Natural killer cell (primary cell): ENCODE results near the gene KRT71. TPM values are rescaled to one million over a fixed set of nuclear protein-coding genes. Genes with fewer than 3 reads are reported as not detected.

ENCODE experiments used
- ATAC-seq, 3 donors: fragments of 150-1000 bp in 2 of 3; fragments of 200-7000 bp in 1 of 3; cut with Tn5 transposase; 1 replicate in 1 of 3; 2 replicates in 2 of 3; pipeline ENCODE4 v1.10.0; 2021; ENCODE audit warnings: mild to moderate bottlenecking in 2 of 3, moderate library complexity in 2 of 3
- DNase-seq, 2 donors: peaks; one replicate each; pipeline versions ENCODE4 v3.0.0 to v3.0.0-alpha.2; 2013 to 2021; ENCODE audit warnings: mixed read lengths in 1 of 2
- H3K27ac ChIP-seq: one replicate; pipeline ENCODE4 v1.5.1; 2013; ENCODE audit warnings: mild to moderate bottlenecking, low read length
- H3K27me3 ChIP-seq: one replicate; pipeline ENCODE4 v1.6.1; 2013; ENCODE audit warnings: low read length; ENCODE audit not compliant: control insufficient read depth, insufficient read depth
- H3K36me3 ChIP-seq: one replicate; pipeline ENCODE4 v1.6.1; 2013; ENCODE audit warnings: low read length; ENCODE audit not compliant: control insufficient read depth, insufficient read depth
- H3K4me1 ChIP-seq: one replicate; pipeline ENCODE4 v1.6.1; 2013; ENCODE audit warnings: low read length; ENCODE audit not compliant: control insufficient read depth, insufficient read depth
- H3K4me3 ChIP-seq: one replicate; pipeline ENCODE4 v1.5.1; 2013; ENCODE audit warnings: low read length
- H3K9me3 ChIP-seq: one replicate; pipeline ENCODE4 v1.6.1; 2013; ENCODE audit warnings: low read length; ENCODE audit not compliant: control insufficient read depth, insufficient read depth
- H3K27ac Mint-ChIP-seq, 2 donors: one replicate each; pipeline ENCODE4 v1.8.0; 2022; ENCODE audit warnings: mild to moderate bottlenecking in 2 of 2, mixed read lengths in 2 of 2, moderate library complexity in 1 of 2
- H3K27me3 Mint-ChIP-seq, 2 donors: one replicate each; pipeline ENCODE4 v1.8.0; 2022; ENCODE audit warnings: low read depth in 2 of 2, mixed read lengths in 2 of 2
- H3K36me3 Mint-ChIP-seq: one replicate; pipeline ENCODE4 v1.8.0; 2022; ENCODE audit warnings: mixed read lengths
- H3K4me1 Mint-ChIP-seq, 2 donors: one replicate each; pipeline ENCODE4 v1.8.0; 2022; ENCODE audit warnings: mixed read lengths in 2 of 2
- H3K4me3 Mint-ChIP-seq: one replicate; pipeline ENCODE4 v1.8.0; 2022; ENCODE audit warnings: mild to moderate bottlenecking, moderate library complexity, mixed read lengths
- H3K9me3 Mint-ChIP-seq, 2 donors: one replicate each; pipeline ENCODE4 v1.8.0; 2022; ENCODE audit warnings: mixed read lengths in 2 of 2
- CTCF ChIP-seq: fragments of 200-600 bp; IDR thresholded peaks from one replicate; pipeline ENCODE4 v1.8.0; 2022; ENCODE audit warnings: antibody characterized with exemption
- WGBS: methylation state at CpG from one replicate; pipeline ENCODE4 v1.1.7; 2013; ENCODE audit warnings: missing lambda C conversion rate; ENCODE audit not compliant: insufficient coverage; 5-methylcytosine and 5-hydroxymethylcytosine counted together
- intact Hi-C: fragments of 100-400 bp; cut with micrococcal nuclease; formaldehyde crosslinking; loops from one replicate; pipeline ENCODE4 v1.14.2; 2022
- total RNA-seq, 4 donors: library from RNA; stranded (reverse); fragments of 120-200 nt in 1 of 4; gene quantifications; one replicate each; pipeline versions ENCODE4 v1.2.3 to v1.2.4, GENCODE V29; 2013 to 2022

KRT71 gene
- total RNA-seq, 3 donors from 2014 or later (not counting 1 experiment from before 2014, with no cell fraction given) = not detected

GRCh38 chr12:52523824-52524223, 29.1 kb downstream of the KRT71 start:
- 94% methylated on average over 4 of the region's 4 CpGs for WGBS
- DNase-seq (no peak), ATAC-seq (no peak)
- Mint-ChIP-seq H3K4me1 (peaks cover 29 to 41% of the 10 kb centered on the region in 2 donors), H3K36me3 (no peaks in the 10 kb centered on the region), H3K27ac (no peak overlapping the region), H3K9me3 (no peaks in the 10 kb centered on the region), H3K4me3 (no peak overlapping the region), H3K27me3 (peaks cover 3 to 9% of the 10 kb centered on the region in 2 donors)
- TF ChIP-seq CTCF = no peak
- intact Hi-C loops = no loop called here
- H3K36me3 ChIP-seq = no peaks in the 10 kb centered on the region
- H3K4me1 ChIP-seq = peaks cover 37% of the 10 kb centered on the region
- H3K9me3 ChIP-seq = no peaks in the 10 kb centered on the region
- H3K27me3 ChIP-seq = no peaks in the 10 kb centered on the region
- H3K4me3 ChIP-seq = no peak overlapping the region
- no peak overlapping the region for H3K27ac ChIP-seq

- no peak overlapping the region for H3K27ac Mint-ChIP-seq
- WGBS = 84% methylated on average over 10 of the region's 10 CpGs
- H3K4me3 Mint-ChIP-seq = no peak overlapping the region
- H3K27me3 ChIP-seq = no peaks in the 10 kb centered on the region
- TF ChIP-seq CTCF = no peak
- H3K4me3 ChIP-seq = no peak overlapping the region
- DNase-seq = peak in 1 of 2 donors; percentile 7
- peaks cover 34% of the 10 kb centered on the region for H3K4me1 ChIP-seq
- no peaks in the 10 kb centered on the region for H3K36me3 Mint-ChIP-seq
- no peak overlapping the region for H3K27ac ChIP-seq
- no peaks in the 10 kb centered on the region for H3K9me3 Mint-ChIP-seq
- no peaks in the 10 kb centered on the region for H3K9me3 ChIP-seq
- peaks cover 22 to 28% of the 10 kb centered on the region in 2 donors for H3K4me1 Mint-ChIP-seq
- intact Hi-C loops = no loop called here
- no peak for ATAC-seq
- no peaks in the 10 kb centered on the region for H3K36me3 ChIP-seq
- peaks cover 3 to 9% of the 10 kb centered on the region in 2 donors for H3K27me3 Mint-ChIP-seq
Measured at GRCh38 chr12:52522346-52523011, 30.5 kb downstream of the KRT71 start.

GRCh38 chr12:52521568-52522266, 31.2 kb downstream of the KRT71 start:
- DNase-seq = peak in 1 of 2 donors; percentile 12

More at GRCh38 chr12:52521568-52522266, 31.2 kb downstream of the KRT71 start:
- Histone ChIP-seq H3K27me3 (no peaks in the 10 kb centered on the region), H3K9me3 (no peaks in the 10 kb centered on the region), H3K36me3 (no peaks in the 10 kb centered on the region), H3K27ac (no peak overlapping the region), H3K4me1 (peaks cover 27% of the 10 kb centered on the region), H3K4me3 (no peak overlapping the region)
- Mint-ChIP-seq H3K4me1 (peaks cover 15 to 20% of the 10 kb centered on the region in 2 donors), H3K36me3 (no peaks in the 10 kb centered on the region), H3K4me3 (no peak overlapping the region), H3K27me3 (peaks cover 3 to 9% of the 10 kb centered on the region in 2 donors), H3K27ac (peak overlapping the region in 1 of 2 donors; percentile 67), H3K9me3 (no peaks in the 10 kb centered on the region)
- intact Hi-C loops = no loop called here
- no peak for TF ChIP-seq CTCF
- WGBS = 81% methylated on average over 9 of the region's 10 CpGs
- peak in 1 of 3 donors; percentile 24 for ATAC-seq
